Fibroblast of lung (primary cell): ENCODE data around the gene CFAP74.

ENCODE experiments used
- CTCF ChIP-seq, 2 donors: IDR thresholded peaks in 1 of 2; conservative IDR thresholded peaks in 1 of 2; 1 replicate in 1 of 2; 2 replicates in 1 of 2; pipeline ENCODE4 v1.5.1; 2011 to 2012; ENCODE audit warnings: low read length in 2 of 2, control low read depth in 1 of 2, inconsistent platforms in 1 of 2, low read depth in 1 of 2, mild to moderate bottlenecking in 1 of 2
- EZH2 ChIP-seq: IDR thresholded peaks from 2 replicates; pipeline ENCODE4 v1.5.1; 2012; ENCODE audit warnings: low read length, control low read depth, mild to moderate bottlenecking; ENCODE audit errors: missing control alignments

DNA sequence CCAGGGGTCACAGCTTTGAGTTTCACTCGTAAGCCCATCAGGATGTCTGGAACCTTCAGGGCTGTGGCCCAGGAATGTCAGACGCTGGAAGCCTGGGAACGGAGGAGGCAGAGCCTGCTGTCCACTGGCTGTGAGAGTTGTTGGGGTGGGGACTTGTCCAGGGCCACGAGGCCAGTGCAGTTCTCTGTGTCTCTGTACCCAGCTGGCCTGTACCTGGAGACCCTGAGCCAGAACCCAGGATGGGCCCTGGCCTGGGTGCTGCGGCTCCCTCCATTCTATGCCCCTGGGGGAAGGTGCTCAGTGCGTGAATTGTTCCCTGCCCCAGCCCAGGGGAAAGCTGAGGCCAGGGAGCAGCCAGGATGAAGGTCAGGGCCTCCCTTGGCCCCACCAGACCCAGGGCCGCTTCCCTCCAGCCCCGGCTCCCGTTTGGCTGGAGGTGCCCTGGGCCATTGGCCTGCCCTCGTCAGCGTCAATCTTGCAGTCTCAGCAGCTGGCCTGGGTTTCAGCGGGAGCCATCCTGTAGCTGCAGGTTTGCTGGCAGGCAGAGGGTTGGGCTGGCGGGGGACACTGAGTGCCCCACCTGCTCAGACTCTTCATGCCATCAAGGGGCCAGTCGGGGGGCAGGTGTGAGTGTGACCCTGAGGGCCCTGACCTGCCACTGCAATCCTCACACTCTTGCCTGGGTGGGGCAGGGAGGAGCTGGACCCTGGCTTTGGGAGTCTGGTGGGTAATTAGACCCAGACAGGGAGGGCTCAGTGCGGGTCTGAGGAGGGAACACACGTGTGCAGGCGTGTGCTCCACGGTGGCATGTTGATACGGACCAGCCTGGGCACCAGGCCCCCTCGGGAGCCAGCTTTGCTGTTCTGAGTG, 89.2 kb downstream of the CFAP74 start:
- no peak for TF ChIP-seq CTCF (conservative IDR thresholded peaks at IDR 0.05 in 1 of 2, IDR thresholded peaks at IDR 0.05 in 1 of 2; ENCODE audit: low read depth in 1 of 2, low read length in 2 of 2)
- TF ChIP-seq EZH2, result no peak
